ENCODE results near the gene SNX1. TPM values are rescaled to one million over a fixed set of nuclear protein-coding genes. Genes with fewer than 3 reads are reported as not detected.
"Not testable (repeated sequence)": the region's sequence is repeated elsewhere in the genome, so short reads cannot be mapped to it uniquely, and the experiment has no call there.

The SNX1 gene, protein sequence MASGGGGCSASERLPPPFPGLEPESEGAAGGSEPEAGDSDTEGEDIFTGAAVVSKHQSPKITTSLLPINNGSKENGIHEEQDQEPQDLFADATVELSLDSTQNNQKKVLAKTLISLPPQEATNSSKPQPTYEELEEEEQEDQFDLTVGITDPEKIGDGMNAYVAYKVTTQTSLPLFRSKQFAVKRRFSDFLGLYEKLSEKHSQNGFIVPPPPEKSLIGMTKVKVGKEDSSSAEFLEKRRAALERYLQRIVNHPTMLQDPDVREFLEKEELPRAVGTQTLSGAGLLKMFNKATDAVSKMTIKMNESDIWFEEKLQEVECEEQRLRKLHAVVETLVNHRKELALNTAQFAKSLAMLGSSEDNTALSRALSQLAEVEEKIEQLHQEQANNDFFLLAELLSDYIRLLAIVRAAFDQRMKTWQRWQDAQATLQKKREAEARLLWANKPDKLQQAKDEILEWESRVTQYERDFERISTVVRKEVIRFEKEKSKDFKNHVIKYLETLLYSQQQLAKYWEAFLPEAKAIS
- 100 to 1,000 TPM; 114 to 130 TPM for total RNA-seq
- long read RNA-seq, donor 1, transcript SNX1-208 (15 exons, 1,971 nt), result major isoform, 45 of 57 reads
- long read RNA-seq, donor 1, partial matches to known transcripts, result 4 of 57 reads
- long read RNA-seq, donor 1, other reads (novel, unspliced or antisense), result 8 of 57 reads
- long read RNA-seq, donor 2, transcript SNX1-208 (15 exons, 1,971 nt), result major isoform, 147 of 184 reads
- long read RNA-seq, donor 2, transcript SNX1-213 (13 exons, 1,374 nt), result minor isoform, 5 of 184 reads
- long read RNA-seq, donor 2, partial matches to known transcripts, result 16 of 184 reads
- long read RNA-seq, donor 2, other reads (novel, unspliced or antisense), result 16 of 184 reads

DNA sequence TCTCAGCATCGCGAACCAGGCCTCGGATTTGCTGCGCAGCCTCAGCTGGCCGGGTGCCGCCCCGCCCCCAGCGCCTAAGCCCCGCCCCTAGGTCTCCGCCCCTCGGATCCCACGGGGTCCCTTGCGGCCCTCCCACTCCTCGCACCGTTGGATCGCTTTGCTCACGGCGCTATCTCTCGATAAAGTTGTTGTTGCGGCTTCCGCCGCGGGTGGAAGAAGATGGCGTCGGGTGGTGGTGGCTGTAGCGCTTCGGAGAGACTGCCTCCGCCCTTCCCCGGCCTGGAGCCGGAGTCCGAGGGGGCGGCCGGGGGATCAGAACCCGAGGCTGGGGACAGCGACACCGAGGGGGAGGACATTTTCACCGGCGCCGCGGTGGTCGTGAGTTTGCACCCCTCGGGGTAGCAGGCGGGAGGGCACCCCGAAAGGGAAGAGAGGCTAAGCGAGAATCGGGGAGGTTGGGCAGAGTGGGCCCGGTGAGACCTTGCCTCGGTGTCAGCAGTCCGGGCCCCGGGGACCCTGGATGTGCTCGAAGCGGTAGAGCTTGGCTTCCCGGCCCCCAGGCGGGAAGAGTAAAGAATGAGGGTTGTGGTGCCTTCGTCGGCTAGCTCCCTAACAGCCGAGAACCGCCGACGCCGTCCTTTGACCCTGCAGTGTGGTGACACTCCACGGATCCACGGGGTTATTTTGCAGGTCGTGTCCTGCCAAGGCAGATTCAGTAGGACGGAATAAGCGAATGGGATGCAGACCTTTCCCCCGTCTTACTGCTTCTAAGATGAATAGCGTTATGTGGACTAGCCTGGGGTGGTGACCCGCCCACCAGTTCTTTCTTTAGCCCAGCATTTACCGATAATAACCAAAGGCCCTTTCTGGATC lies at the start of gene SNX1:
Gene SNX1 (plus strand): TSS at position 188 of the 873 bp plus-strand sequence. CDS start 32 bp downstream, at position 220.
- DNase-seq (ENCODE audit: low spot score), result peak; percentile 98
- intact Hi-C loops (cut with DNase I), result no loop called here

DNA sequence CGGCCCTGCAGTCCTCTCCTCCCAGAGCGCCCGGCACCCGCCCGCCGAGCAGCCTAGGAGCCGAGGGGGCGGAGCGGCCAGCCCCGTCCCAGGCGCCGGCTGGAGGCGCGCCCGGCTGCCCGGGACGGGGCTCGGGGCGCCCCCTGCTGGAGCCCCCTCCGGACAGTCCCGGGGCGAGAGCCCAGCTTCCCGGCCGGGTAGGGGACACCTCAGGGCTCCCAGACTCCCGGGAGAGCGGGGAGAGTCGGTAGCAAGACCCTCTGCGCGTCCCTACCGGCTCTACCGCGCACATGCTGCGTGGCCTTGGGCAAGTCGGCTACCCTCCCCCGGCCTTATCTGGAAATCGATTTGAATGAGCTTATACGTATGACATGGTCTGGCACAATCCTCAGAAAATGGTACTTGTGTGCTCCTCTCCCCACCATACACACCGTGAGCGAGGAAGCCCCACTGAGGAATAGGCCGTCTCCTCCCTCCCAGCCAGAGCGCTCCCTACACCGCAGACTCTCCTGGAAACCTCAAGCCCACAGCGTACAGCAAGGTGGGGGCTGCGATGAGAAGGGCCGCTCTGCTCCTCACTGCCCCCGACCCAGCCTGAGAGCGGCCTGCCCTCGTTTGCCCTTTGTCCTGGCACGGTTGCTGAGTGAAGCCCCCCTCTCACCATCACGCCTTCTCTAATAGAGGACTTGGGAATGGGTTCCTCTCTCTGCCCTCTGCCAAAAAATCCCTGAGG lies 49.2 kb upstream of the SNX1 start, which contains the start of gene DAPK2:
Gene DAPK2 (minus strand): TSS at position 65 of the 733 bp plus-strand sequence. CDS start 6,224 bp downstream, outside the sequence.
- peak; percentile 87 for DNase-seq (ENCODE audit: low spot score)
- intact Hi-C loops (cut with DNase I), result no loop called here

DNA sequence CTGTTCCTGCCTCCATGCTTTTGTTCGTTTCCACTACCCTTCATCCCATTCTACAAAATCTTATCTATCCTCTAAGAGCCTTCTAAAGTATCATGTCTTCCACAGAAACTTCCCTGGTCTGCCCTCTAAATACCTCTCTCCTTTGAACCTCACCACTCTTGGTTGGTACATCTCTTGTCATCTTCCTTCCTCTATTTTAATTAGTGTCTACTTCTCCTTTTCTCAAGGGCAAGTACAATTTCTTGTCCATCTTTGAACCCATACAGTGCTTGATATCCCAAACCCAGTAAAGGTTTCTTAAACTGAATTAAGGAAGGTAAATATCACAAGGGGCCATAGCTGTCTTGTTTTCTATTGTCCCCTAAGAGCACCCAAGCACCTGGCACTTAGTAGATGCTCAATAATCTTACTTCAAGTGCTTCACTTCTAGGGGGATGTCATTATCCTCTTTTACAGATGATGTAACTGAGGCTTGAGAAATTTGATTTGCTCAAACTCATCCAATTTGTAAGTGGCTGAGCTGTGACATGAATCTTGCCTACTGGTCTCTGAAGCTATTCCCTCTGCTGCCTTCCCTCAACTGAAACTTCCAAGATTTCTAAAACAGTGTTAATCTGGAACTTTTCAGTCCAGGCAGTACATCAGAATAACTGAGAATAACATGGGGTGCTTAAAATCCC lies 46.9 kb upstream of the SNX1 start:
- intact Hi-C loops (cut with DNase I), result no loop called here
- DNase-seq (ENCODE audit: low spot score), result no peak

DNA sequence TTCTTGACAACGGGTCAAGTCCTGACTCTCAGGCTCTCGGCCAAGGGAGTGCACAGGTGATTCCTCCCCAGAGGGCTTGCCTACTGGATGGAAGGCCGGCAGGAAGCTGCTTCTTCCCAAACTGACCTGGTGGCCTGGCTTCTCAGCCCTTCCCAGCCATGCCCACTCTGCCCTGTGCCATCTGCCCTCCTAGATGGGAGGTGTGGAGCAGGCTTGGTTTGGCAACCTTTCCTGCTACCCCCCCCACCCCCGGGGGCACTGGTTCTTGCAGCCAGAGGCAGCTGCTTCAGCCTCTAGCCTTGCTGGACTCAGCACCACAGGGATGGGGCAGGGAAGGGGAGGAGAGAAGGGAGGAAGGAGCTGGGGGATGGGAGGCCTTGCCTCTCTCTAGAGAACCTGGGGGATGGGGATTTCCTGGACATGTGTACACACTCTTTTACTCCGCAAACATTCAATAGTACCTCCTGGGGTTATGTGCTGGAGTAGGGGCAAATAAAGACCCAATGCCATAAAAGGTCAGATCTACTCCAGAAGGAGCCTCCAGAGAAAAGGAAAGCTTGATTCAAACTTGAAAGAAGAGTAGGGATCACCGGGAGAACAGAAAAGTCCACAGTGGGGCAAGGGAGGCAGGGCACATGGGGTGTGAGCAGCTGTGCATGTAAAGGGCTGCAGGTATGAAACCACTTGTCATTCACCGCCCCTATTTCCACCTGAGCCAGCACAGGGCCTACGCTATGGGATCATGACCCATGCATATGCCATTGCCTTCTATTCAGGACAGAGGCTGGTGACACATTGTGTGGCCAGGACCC lies 45.3 kb upstream of the SNX1 start:
- DNase-seq (ENCODE audit: low spot score), result no peak
- intact Hi-C loops (cut with DNase I), result no loop called here

DNA sequence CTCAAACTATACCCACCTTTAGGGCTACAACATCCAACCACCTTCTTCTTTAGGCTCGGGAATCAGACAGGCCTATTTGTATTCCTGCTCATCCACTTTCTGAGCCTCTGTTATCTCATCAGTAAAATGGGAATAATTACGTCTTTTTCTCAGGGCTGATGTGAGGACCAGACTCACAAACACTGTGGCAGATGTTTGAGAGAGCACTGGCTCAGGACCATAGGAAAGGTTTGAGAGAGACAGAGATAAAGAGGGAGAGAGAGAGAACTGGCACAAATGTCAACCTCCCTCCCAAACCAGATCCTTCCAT lies 44.7 kb upstream of the SNX1 start:
- DNase-seq (ENCODE audit: low spot score), result no peak

DNA sequence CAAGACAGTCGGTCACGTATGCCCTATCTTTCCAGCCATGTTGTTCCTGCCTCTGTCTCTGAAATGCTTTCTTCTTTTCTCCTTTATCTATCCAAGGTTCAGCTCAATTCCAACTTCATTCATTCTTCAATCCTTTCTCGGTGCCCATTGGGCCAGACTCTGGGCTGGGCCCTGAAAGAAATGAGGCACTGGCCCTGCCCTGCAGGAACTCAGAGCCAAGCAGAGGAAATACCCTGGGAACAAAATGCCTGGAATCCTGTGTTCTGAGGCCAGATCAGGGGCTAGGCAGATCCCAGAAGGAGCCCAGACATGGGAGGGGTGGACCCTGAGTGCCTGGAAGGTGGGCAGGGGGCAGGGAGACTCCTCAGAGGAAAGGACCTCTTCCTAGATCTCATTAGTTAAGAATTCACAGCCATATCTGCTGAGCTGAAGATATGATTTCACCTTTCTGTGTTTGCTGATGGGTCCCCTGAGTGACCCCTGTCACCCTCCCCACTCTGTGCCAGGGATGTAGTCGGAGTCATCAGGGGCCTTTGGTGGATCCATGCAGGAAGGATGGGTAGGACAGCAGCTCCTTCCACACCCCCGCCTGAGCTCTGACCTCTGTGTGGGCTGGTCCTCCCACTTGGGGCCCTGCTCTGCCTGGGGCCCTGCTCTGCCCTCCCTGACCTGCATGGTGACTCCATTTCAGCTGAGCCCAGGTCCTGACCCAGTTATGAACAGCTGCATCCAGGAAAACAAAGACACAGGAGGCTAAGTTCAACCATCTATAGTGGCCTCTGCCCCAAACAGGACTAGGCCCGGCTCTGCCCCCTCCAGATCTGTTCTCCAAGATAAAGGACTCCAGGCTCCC lies 44.1 kb upstream of the SNX1 start:
- DNase-seq (ENCODE audit: low spot score), result no peak
- intact Hi-C loops (cut with DNase I), result no loop called here

More for the DNA sequence above, 44.7 kb upstream of the SNX1 start:
- intact Hi-C loops (cut with DNase I), result no loop called here

DNA sequence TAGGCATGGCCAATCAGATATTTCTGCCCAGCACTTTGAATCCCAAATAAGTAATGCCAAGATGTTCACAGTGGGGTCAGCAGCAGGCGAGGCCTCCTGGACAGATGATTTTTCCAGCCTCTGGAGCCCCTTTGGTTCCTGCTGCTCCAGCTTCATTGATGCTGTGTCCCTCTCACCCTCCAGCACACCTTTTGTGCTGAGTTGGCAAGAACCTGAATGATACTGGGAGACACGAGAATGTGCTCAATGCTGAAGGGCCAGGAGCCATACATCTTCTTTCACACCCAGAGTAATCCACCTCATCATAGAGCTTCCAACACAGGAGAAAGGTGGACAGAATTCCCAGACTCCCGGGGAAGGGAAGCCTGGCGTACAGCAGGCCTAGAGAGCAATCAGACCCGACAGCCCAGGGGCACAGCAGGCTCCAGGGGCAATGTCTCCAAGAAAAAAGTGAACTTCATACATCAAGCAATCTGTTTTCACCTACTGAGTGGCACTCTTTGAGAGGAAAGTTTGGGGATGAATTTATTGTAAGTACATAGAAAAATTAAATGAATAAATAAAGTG lies 42.8 kb upstream of the SNX1 start:
- intact Hi-C loops (cut with DNase I), result no loop called here
- no peak for DNase-seq (ENCODE audit: low spot score)

DNA sequence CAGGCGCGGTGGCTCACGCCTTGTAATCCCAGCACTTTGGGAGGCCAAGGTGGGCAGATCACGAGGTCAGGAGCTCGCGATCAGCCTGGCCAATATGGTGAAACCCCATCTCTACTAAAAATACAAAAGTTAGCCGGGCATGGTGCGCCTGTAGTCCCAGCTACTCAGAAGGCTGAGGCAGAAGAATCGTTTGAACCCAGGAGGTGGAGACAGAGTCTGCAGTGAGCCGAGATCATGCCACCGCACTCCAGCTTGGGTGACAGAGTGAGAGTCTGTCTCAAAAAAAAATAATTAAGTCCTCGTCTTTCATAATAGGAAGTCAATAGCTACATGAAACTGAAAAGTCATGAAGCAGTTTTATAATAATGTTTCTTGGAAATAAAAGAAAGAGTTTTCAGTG lies 42.1 kb upstream of the SNX1 start:
- DNase-seq (ENCODE audit: low spot score); intact Hi-C loops (cut with DNase I): not testable (repeated sequence)

DNA sequence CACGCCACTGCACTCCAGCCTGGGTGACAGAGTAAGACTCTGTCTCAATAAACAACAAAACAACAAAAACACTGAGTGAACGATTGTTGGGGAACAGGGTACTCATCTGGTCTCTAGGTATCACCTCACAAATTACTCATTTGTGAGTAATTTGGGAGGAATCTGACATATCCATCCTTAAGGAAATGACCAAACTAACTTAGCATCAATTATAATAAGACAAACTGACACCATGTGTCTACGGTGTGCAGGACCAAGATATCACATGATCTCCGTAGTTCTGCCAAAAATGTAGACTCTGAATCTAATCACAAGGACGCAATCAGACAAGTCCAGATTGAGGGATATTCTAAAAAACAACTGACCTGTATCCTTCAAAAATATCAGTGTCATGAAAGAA lies 37.5 kb upstream of the SNX1 start:
- no peak for DNase-seq (ENCODE audit: low spot score)
- intact Hi-C loops (cut with DNase I), result no loop called here

DNA sequence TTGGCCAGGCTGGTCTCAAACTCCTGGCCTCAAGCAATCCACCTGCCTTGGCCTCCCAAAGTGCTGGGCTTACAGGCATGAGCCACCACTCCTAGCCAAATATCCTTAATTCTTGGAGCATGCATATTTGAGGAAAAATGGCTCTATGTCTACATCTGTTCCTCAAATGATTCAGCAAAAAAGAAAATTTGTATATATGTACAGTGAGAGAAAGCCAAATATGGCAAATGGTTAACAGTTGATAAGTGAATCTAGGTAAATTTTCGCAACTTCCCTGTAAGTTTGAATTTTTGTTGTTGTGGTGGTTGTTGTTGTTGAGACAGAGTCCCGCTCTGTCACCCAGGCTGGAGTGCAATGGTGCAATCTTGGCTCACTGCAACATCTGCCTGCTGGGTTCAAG lies 36.7 kb upstream of the SNX1 start:
- intact Hi-C loops (cut with DNase I); DNase-seq (ENCODE audit: low spot score): not testable (repeated sequence)

DNA sequence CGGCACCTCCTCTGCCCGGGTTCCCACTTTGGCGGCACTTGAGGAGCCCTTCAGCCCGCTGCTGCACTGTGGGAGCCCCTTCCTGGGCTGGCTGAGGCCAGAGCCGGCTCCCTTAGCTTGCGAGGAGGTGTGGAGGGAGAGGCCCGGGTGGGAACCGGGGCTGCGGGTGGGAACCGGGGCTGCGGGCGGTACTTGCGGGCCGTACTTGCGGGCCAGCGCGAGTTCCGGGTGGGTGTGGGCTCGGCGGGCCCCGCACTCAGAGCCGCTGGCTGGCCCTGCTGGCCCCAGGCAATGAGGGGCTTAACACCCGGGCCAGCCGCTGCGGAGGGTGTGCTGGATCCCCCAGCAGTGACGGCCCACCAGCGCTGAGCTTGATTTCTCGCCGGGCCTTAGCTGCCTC lies 35.1 kb upstream of the SNX1 start:
- intact Hi-C loops (cut with DNase I), result no loop called here
- no peak for DNase-seq (ENCODE audit: low spot score)

DNA sequence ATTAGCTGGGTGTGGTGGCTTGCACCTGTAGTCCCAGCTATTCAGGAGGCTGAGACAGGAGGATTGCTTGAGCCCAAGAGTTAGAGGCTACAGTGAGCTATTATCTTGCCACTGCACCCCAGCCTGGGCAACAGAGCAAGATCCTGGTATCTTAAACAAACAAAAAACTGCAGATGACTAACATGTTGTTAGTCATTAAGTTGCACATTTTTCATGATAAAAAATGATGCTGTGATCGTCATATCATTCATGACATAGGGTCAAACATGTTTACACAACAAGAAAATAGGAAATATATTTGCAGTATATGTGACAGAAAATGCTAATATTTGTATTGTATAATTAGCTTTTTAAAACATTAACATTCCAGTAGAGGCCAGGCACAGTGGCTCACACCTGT lies 29.3 kb upstream of the SNX1 start:
- intact Hi-C loops (cut with DNase I), result loop anchor here (5.0 kb wide), 2 partner anchors 314 to 319 kb away; no protein-coding TSS in a partner anchor
- DNase-seq (ENCODE audit: low spot score), result no peak

DNA sequence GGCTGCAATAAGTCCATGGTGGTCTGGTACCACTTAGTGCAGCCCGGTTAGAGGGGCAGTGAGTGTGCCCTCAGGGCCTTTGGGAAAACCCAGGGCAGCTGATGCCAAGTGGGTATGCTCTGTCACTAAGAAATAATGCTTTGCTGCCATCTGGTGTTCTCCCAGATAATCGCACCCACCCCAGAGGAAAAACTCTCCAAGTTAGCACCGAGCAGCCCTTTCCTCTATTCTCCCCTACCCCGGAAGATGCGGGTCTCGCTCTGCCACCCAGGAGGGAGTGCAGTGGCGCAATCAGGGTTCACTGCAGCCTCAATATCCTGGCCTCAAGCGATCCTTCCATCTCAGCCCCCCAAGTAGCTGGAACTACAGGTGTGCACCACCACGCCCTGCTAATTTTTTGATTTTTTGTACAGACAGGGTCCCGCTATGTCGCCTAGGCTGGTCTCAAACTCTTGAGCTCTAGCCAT lies 28.2 kb upstream of the SNX1 start:
- DNase-seq (ENCODE audit: low spot score), result no peak
- intact Hi-C loops (cut with DNase I), result loop anchor here (5.0 kb wide), 2 partner anchors 315 to 320 kb away; no protein-coding TSS in a partner anchor

DNA sequence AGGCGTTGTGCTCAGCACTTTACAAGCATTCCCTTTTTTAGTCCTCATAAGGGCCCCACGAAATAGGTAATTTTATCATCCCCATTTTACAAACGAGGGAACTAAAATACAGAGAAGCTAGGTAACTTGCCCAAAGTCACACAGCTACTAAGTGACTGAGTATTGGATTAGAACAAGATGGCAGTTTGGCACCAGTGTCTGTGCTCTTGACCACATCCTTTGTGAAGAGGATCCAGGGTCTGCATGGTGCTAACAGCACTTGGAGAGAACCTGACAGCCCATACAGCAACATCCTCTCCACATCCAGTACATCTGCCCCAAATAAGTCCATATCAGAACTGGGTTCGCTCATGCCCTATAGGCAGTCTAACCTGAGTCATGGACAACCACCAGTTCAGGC lies 27.6 kb upstream of the SNX1 start:
- DNase-seq (ENCODE audit: low spot score), result no peak
- intact Hi-C loops (cut with DNase I), result loop anchor here (5.0 kb wide), 2 partner anchors 316 to 321 kb away; no protein-coding TSS in a partner anchor

DNA sequence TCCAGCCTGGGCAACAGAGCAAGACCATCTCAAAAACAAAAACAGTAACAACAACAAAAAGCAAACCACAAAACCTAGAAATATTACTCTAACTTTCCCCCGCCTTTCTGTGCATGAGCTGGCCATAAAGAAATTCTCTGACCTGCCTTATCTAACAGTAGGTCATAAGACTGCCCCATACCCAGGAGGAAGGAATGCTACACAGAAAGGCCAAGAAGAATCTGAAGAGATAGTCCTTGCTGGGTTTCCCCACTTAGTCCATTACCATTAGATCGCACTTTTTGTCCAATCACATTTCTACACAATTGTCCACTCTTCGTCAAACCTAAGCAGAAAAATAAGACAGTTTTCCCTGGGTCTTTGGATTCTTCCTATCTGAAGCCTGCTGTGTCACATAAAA lies 25.7 kb upstream of the SNX1 start:
- intact Hi-C loops (cut with DNase I), result no loop called here
- DNase-seq (ENCODE audit: low spot score), result no peak

All from posterior vena cava (tissue), 2 donors.